A673 (cell line): ENCODE results near the gene ESR2. TPM values are rescaled to one million over a fixed set of nuclear protein-coding genes. Genes with fewer than 3 reads are reported as not detected.

Experiments
- BruUV-seq: library from RNA; stranded (reverse); fragments of 400-500 nt; replicated peaks from 2 replicates; lab custom pipeline; 2021; lab: Mats Ljungman, UMichigan
- CTCF ChIA-PET: fragments of 300-600 bp; sonication (Branson Sonifier 250); formaldehyde crosslinking; loops from one replicate; lab custom pipeline; 2022; ENCODE audit warnings: antibody characterized with exemption; lab: Charles Lee
- POLR2A ChIA-PET: fragments of 300-600 bp; sonication (Branson Sonifier 250); formaldehyde crosslinking; loops from one replicate; lab custom pipeline; 2022; ENCODE audit warnings: antibody characterized with exemption; ENCODE audit not compliant: low non-redundant PET; lab: Charles Lee
- DNase-seq: peaks from one replicate; pipeline ENCODE4 v3.0.0-alpha.2; 2015; ENCODE audit warnings: low spot score
- H3K27ac ChIP-seq: fragments of 200-600 bp; sonication (generic); 2 replicates; pipeline ENCODE4 v1.5.1; 2016; ENCODE audit warnings: mixed run types, low read depth, mild to moderate bottlenecking, mixed read lengths, antibody characterized with exemption, low read length; ENCODE audit not compliant: poor library complexity, severe bottlenecking
- H3K27me3 ChIP-seq: fragments of 200-600 bp; sonication (generic); replicated peaks from 2 replicates; pipeline ENCODE4 v1.6.1; 2017; ENCODE audit warnings: mixed run types, low read depth, mild to moderate bottlenecking, mixed read lengths, antibody characterized with exemption, low read length; ENCODE audit not compliant: insufficient read depth, poor library complexity
- H3K36me3 ChIP-seq: fragments of 200-600 bp; sonication (generic); 2 replicates; pipeline ENCODE4 v1.6.1; 2016; ENCODE audit warnings: mixed run types, mild to moderate bottlenecking, mixed read lengths, antibody characterized with exemption, low read length; ENCODE audit not compliant: insufficient read depth, poor library complexity, severe bottlenecking
- H3K4me1 ChIP-seq: fragments of 200-600 bp; sonication (generic); 2 replicates; pipeline ENCODE4 v1.6.1; 2017; ENCODE audit warnings: mixed run types, mild to moderate bottlenecking, mixed read lengths, antibody characterized with exemption, low read length; ENCODE audit not compliant: insufficient read depth, poor library complexity, severe bottlenecking
- H3K4me3 ChIP-seq: fragments of 200-600 bp; sonication (generic); 2 replicates; pipeline ENCODE4 v1.5.1; 2016; ENCODE audit warnings: low read depth, mixed run types, mild to moderate bottlenecking, mixed read lengths, low read length; ENCODE audit not compliant: poor library complexity, severe bottlenecking
- H3K9me3 ChIP-seq: fragments of 200-600 bp; sonication (generic); 2 replicates; pipeline ENCODE4 v1.6.1; 2016; ENCODE audit warnings: mixed run types, low read depth, mild to moderate bottlenecking, mixed read lengths, antibody characterized with exemption, low read length; ENCODE audit not compliant: poor library complexity, severe bottlenecking
- EZH2 ChIP-seq: fragments of 200-600 bp; sonication (generic); IDR thresholded peaks from 2 replicates; pipeline ENCODE4 v1.6.1; 2017; ENCODE audit warnings: borderline replicate concordance, low read depth, mild to moderate bottlenecking, mixed read lengths, antibody characterized with exemption, low read length; ENCODE audit not compliant: poor library complexity, severe bottlenecking
- intact Hi-C: fragments of 100-400 bp; cut with micrococcal nuclease; formaldehyde crosslinking; loops from one replicate; pipeline ENCODE4 v1.10.0; 2022; ENCODE audit not compliant: unreplicated experiment
- total RNA-seq: library from RNA; stranded (reverse); gene quantifications from 2 replicates; pipeline ENCODE4 v1.2.3, GENCODE V29; 2021
- TF ChIP-seq, protein P1 (sequence below): fragments of 300-800, 200-600 bp; sonication (generic); conservative IDR thresholded peaks from 2 replicates; pipeline ENCODE4 v1.5.1; 2017; ENCODE audit warnings: low read depth, mild to moderate bottlenecking, antibody characterized with exemption, low read length, moderate library complexity, mixed read lengths

ESR2 gene
- total RNA-seq, 1 experiment from 2014 or later, result 0.71 TPM

DNA sequence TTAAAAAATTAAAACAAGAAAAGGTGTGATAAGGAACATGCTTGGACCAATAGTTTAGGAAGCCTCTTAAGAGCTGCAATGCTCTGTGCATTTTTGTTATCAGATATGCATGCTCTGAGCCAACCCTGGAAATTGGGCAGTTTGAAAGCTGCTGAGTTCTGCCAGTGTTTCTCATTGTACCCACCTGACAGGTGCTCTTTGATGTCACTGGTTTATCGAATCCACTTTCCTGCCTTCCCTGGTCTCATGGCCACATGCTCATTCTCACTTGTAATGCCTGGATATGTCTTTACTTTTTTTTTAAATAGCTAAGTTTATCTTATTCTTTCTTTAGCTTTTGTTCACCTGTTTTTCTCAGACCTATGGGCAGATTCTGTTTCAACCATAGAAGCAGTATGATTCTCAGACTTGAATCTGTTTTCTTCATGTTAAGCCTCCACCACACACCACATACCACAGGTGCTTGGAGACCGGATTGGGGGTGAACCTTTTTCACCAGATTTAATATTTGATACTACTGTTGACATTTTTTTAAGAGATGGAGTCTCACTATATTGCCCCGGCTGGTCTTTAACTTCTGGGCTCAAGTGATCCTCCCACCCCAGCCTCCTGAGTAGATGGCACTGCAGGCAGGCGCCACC lies 90.7 kb downstream of the ESR2 start:
- no TSS peak for BruUV-seq
- peaks cover under 1% of the 10 kb centered on the region for H3K36me3 ChIP-seq
- DNase-seq, result no peak
- no peak overlapping the region for H3K4me3 ChIP-seq
- no peak overlapping the region for H3K27ac ChIP-seq
- no peak for TF ChIP-seq EZH2
- TF ChIP-seq, protein P1, sequence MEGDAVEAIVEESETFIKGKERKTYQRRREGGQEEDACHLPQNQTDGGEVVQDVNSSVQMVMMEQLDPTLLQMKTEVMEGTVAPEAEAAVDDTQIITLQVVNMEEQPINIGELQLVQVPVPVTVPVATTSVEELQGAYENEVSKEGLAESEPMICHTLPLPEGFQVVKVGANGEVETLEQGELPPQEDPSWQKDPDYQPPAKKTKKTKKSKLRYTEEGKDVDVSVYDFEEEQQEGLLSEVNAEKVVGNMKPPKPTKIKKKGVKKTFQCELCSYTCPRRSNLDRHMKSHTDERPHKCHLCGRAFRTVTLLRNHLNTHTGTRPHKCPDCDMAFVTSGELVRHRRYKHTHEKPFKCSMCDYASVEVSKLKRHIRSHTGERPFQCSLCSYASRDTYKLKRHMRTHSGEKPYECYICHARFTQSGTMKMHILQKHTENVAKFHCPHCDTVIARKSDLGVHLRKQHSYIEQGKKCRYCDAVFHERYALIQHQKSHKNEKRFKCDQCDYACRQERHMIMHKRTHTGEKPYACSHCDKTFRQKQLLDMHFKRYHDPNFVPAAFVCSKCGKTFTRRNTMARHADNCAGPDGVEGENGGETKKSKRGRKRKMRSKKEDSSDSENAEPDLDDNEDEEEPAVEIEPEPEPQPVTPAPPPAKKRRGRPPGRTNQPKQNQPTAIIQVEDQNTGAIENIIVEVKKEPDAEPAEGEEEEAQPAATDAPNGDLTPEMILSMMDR, result no peak
- H3K4me1 ChIP-seq, result no peaks in the 10 kb centered on the region
- ChIA-PET CTCF (no interaction called here), POLR2A (no interaction called here)
- H3K9me3 ChIP-seq, result no peaks in the 10 kb centered on the region
- no peaks in the 10 kb centered on the region for H3K27me3 ChIP-seq
- intact Hi-C loops, result no loop called here

DNA sequence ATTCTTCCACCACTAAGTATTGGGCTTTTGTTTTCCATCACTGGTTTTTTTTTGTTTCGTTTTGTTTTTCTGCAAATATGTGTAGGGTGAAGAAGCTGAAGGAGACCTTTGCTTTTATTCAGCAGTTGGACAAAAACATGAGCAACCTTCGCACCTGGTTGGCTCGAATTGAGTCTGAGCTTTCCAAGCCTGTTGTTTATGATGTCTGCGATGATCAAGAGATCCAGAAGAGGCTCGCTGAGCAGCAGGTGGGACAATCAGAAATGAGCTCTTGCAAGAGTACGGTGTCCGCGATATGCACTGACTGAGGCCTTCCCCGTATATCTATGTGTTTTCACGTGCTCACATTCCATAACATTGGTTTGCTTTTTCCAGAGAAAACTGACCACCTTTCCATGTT lies 91.5 kb downstream of the ESR2 start:
- intact Hi-C loops, result no loop called here
- no peak for DNase-seq
- POLR2A ChIA-PET, result no interaction called here
- Histone ChIP-seq H3K4me1 (no peaks in the 10 kb centered on the region), H3K36me3 (no peaks in the 10 kb centered on the region), H3K27ac (no peak overlapping the region), H3K27me3 (no peaks in the 10 kb centered on the region), H3K4me3 (no peak overlapping the region), H3K9me3 (no peaks in the 10 kb centered on the region)
- TF ChIP-seq, protein P1, result no peak
- TF ChIP-seq EZH2, result no peak
- CTCF ChIA-PET, result no interaction called here
- no TSS peak for BruUV-seq

DNA sequence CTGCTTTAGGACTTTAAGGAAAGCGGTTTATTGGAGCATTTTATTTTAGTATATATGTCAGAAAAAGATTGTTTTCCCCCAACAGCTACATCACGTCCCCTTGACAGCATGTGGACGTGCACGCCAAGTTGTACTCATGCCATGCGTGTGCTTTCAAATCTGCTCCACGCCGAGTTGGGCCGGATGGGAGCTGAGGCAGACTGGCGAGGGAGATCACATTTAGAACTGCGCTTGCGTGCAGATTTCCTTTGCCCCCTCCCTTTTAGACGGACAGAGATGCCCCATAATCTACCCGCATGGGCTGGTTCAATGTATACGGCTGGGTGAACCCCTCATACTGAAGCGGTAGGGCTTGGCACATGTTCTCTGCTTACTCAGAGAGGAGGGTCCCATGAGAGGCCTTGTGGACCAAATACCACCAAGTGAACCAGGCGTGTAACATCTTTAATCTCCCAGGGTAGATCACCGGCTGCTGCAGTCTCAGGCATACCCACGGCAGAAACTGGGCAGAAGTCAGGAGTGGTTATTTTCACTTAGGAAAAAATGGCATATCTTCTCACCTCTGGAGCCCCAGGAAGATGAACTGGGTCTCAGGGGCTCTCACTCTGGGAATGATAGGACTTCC lies 92.1 kb downstream of the ESR2 start:
- H3K36me3 ChIP-seq, result no peaks in the 10 kb centered on the region
- intact Hi-C loops, result no loop called here
- TF ChIP-seq EZH2, result no peak
- TF ChIP-seq, protein P1, result no peak
- no peaks in the 10 kb centered on the region for H3K27me3 ChIP-seq
- ChIA-PET POLR2A (no interaction called here), CTCF (no interaction called here)
- no peaks in the 10 kb centered on the region for H3K4me1 ChIP-seq
- no peak overlapping the region for H3K27ac ChIP-seq
- no TSS peak for BruUV-seq
- H3K4me3 ChIP-seq, result no peak overlapping the region
- H3K9me3 ChIP-seq, result no peaks in the 10 kb centered on the region
- no peak for DNase-seq
